Smooth muscle cell (in vitro differentiated cells): ENCODE data around the gene ANKS1B. TPM values are rescaled to one million over a fixed set of nuclear protein-coding genes. Genes with fewer than 3 reads are reported as not detected.
A peak's percentile ranks its signal among the peaks of the same experiment; 100 is the strongest.

ENCODE experiments used
- DNase-seq: peaks from one replicate; lab custom pipeline; 2025; ENCODE audit not compliant: unreplicated experiment; lab: John Stamatoyannopoulos, UW
- H2AFZ ChIP-seq: fragments of 200-600 bp; sonication (generic); 2 replicates; pipeline ENCODE4 v1.6.0; 2016; ENCODE audit warnings: antibody characterized with exemption, low read depth, mild to moderate bottlenecking
- H3F3A ChIP-seq: fragments of 200-600 bp; sonication (generic); 2 replicates; pipeline ENCODE4 v1.6.0; 2017; ENCODE audit warnings: antibody characterized with exemption, low read depth
- H3K27ac ChIP-seq: fragments of 200-600 bp; sonication (generic); 2 replicates; pipeline ENCODE4 v1.5.1; 2016; ENCODE audit warnings: low read depth, mild to moderate bottlenecking
- H3K27me3 ChIP-seq: fragments of 200-600 bp; sonication (generic); 2 replicates; pipeline ENCODE4 v1.6.1; 2016; ENCODE audit warnings: low read depth, mild to moderate bottlenecking
- H3K36me3 ChIP-seq: fragments of 200-600 bp; sonication (generic); 2 replicates; pipeline ENCODE4 v1.5.1; 2016; ENCODE audit warnings: low read depth
- H3K4me1 ChIP-seq: fragments of 200-600 bp; sonication (generic); 2 replicates; pipeline ENCODE4 v1.5.1; 2016; ENCODE audit warnings: low read depth
- H3K4me2 ChIP-seq: fragments of 200-600 bp; sonication (generic); 2 replicates; pipeline ENCODE4 v1.6.0; 2016; ENCODE audit warnings: mild to moderate bottlenecking
- H3K4me3 ChIP-seq: fragments of 200-600 bp; sonication (generic); 2 replicates; pipeline ENCODE4 v1.5.1; 2016; ENCODE audit warnings: mild to moderate bottlenecking
- H3K79me2 ChIP-seq: fragments of 200-600 bp; sonication (generic); 2 replicates; pipeline ENCODE4 v1.6.0; 2016; ENCODE audit warnings: low read depth, mild to moderate bottlenecking
- H3K9ac ChIP-seq: fragments of 200-600 bp; sonication (generic); 2 replicates; pipeline ENCODE4 v1.6.0; 2016; ENCODE audit warnings: low read depth
- H3K9me3 ChIP-seq: fragments of 200-600 bp; sonication (generic); replicated peaks from 2 replicates; pipeline ENCODE4 v1.5.1; 2016; ENCODE audit warnings: low read depth
- H4K20me1 ChIP-seq: fragments of 200-600 bp; sonication (generic); 2 replicates; pipeline ENCODE4 v1.6.0; 2016; ENCODE audit warnings: low read depth
- CTCF ChIP-seq: fragments of 200-600 bp; sonication (generic); IDR thresholded peaks from 2 replicates; pipeline ENCODE4 v1.5.1; 2017; ENCODE audit warnings: borderline replicate concordance, mild to moderate bottlenecking, antibody characterized with exemption; ENCODE audit not compliant: insufficient read depth, poor library complexity, severe bottlenecking
- WGBS: methylation state at CpG from one replicate; pipeline ENCODE4 v1.1.7; 2016; ENCODE audit warnings: low lambda C conversion rate; 5-methylcytosine and 5-hydroxymethylcytosine counted together
- polyA plus RNA-seq: library from polyadenylated mRNA; unstranded; fragments of >200 nt; fragmentation: Nextera tagmentation; extraction: Ambion mirVana; gene quantifications from 2 replicates; pipeline ENCODE4 v1.2.1, GENCODE V29; 2016
- total RNA-seq: library from RNA; depleted of rRNA; stranded (reverse); fragments of >200 nt; gene quantifications from 2 replicates; pipeline ENCODE4 v1.2.3, GENCODE V29; 2014

ANKS1B gene
- total and polyA plus RNA-seq, 2 experiments from 2014 or later = 0.47 to 7.3 TPM

GRCh38 chr12:99131751-99132199 lies 853.0 kb downstream of the ANKS1B start:
- H3K36me3 ChIP-seq = no peaks in the 10 kb centered on the region
- no peak overlapping the region for H3K4me3 ChIP-seq
- DNase-seq = no peak
- no peaks in the 10 kb centered on the region for H3F3A ChIP-seq
- peak overlapping the region; percentile 6 for H3K9ac ChIP-seq
- peaks cover 14% of the 10 kb centered on the region for H3K4me1 ChIP-seq
- H4K20me1 ChIP-seq = no peaks in the 10 kb centered on the region
- H2AFZ ChIP-seq = peak overlapping the region; percentile 59
- H3K9me3 ChIP-seq = no peaks in the 10 kb centered on the region
- H3K4me2 ChIP-seq = peak overlapping the region; percentile 55
- no peaks in the 10 kb centered on the region for H3K79me2 ChIP-seq
- 15% methylated on average over 7 of the region's 7 CpGs for WGBS
- TF ChIP-seq CTCF = no peak
- peak overlapping the region; percentile 40 for H3K27ac ChIP-seq
- H3K27me3 ChIP-seq = no peaks in the 10 kb centered on the region

GRCh38 chr12:99130808-99131553 lies 853.8 kb downstream of the ANKS1B start:
- Histone ChIP-seq H3K4me2 (peak overlapping the region; percentile 55), H3K27me3 (no peaks in the 10 kb centered on the region), H3K36me3 (no peaks in the 10 kb centered on the region), H3K9ac (peak overlapping the region; percentile 6), H4K20me1 (no peaks in the 10 kb centered on the region), H3K4me1 (peaks cover 14% of the 10 kb centered on the region), H3K4me3 (no peak overlapping the region), H2AFZ (peak overlapping the region; percentile 59), H3K9me3 (no peaks in the 10 kb centered on the region), H3F3A (no peaks in the 10 kb centered on the region), H3K79me2 (no peaks in the 10 kb centered on the region), H3K27ac (peak overlapping the region; percentile 40)
- TF ChIP-seq CTCF = no peak
- no peak for DNase-seq
- 74% methylated on average over 3 of the region's 3 CpGs for WGBS

GRCh38 chr12:99128246-99128802 lies 856.4 kb downstream of the ANKS1B start:
- Histone ChIP-seq H3K4me2 (no peak overlapping the region), H3K4me3 (no peak overlapping the region), H3K36me3 (no peaks in the 10 kb centered on the region), H4K20me1 (no peaks in the 10 kb centered on the region), H3K9me3 (no peaks in the 10 kb centered on the region), H3F3A (no peaks in the 10 kb centered on the region), H2AFZ (no peak overlapping the region), H3K27me3 (no peaks in the 10 kb centered on the region), H3K4me1 (peaks cover 14% of the 10 kb centered on the region), H3K79me2 (no peaks in the 10 kb centered on the region), H3K27ac (no peak overlapping the region), H3K9ac (no peak overlapping the region)
- DNase-seq = no peak
- no peak for TF ChIP-seq CTCF
- 38% methylated on average over 1 of the region's 1 CpG for WGBS
